Measurements from ENCODE around the gene SPEM2.

Gene SPEM2

DNA sequence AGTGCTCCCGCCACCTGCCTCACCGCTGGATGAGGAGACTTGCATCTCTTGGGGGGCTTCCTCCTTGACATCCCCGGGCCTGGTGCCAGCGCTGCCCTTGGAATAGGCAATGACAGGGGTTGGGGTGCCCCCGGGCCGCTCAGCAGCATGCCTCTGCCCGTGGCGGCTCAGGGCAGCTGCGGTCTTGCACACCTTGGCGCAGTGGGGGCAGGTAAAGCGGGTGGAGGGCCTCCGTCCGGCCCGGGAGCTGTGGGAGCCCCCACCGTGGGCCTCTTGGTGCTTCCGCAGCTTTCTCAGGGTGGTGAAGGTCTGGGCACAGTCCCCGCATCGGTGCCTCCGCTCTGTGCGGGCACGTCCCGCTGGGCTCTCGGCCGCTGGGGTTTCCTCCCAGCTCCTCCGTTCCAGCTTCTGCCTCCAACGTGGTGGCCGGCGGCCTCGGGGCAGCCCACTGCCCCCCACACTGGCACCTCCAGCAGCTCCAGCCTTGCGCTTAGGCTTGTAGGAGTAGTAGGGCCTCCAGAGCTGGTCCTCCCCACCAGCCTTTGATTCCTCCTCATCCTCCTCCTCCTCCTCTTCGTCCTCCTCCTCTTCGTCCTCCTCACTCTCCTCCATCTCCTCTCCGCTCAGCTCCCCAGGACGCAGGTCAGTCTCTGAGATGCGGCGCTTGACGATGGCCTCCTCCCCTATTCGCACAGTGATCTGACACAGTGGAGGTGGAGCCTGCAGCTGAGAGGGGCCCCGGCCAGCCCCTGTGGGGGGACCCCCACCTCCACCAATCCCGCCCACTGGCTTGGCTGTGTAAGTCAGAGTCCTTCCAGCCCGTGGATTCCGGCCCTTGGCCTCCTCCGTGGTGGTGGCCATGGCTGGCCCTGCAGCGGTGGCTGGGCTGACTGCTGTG, 37.3 kb downstream of the SPEM2 start:
- WGBS (ENCODE audit: insufficient coverage) = 97% methylated on average over 38 of the region's 44 CpGs
- Histone ChIP-seq H3K4me1 (ENCODE audit: control extremely low read depth in 1 of 4, control insufficient read depth in 4 of 4, insufficient read depth in 4 of 4, low read length in 3 of 4) (peaks cover 2 to 13% (median 11%) of the 10 kb centered on the region in 4 experiments), H3K27ac (ENCODE audit: insufficient read depth in 1 of 2, low read depth in 1 of 2, low read length in 2 of 2, poor library complexity in 1 of 2, severe bottlenecking in 2 of 2) (no peak overlapping the region), H3K4me3 (ENCODE audit: control insufficient read depth in 1 of 7, extremely low read depth in 1 of 7, insufficient read depth in 4 of 7, low read depth in 2 of 7, low read length in 6 of 7) (no peak overlapping the region), H3K9me3 (ENCODE audit: control extremely low read depth in 1 of 5, control insufficient read depth in 4 of 5, insufficient read depth in 2 of 5, low read depth in 1 of 5, low read length in 4 of 5) (no peaks in the 10 kb centered on the region), H3K27me3 (replicated peaks in 2 of 5; ENCODE audit: control insufficient read depth in 4 of 5, insufficient read depth in 5 of 5, low read length in 4 of 5) (no peaks in the 10 kb centered on the region), H3K36me3 (ENCODE audit: control insufficient read depth in 4 of 4, insufficient read depth in 4 of 4, low read length in 3 of 4) (peaks cover 0 to 51% (median 32%) of the 10 kb centered on the region in 4 experiments)
- ChIA-PET CTCF (interaction anchor here (1.2 to 2.4 kb wide), 3 partner anchors 13 to 26 kb away, joined by 5 to 20 read pairs (median 6); partner anchors contain the start of gene ZBTB4), POLR2A (interaction anchor here (1.1 to 3.3 kb wide), 4 partner anchors 10 to 22 kb away, joined by 3 to 12 read pairs (median 5); partner anchors contain the start of gene POLR2A)
- DNase-seq = no peak

- WGBS (ENCODE audit: insufficient coverage) = 99% methylated on average over 12 of the region's 14 CpGs
- Histone ChIP-seq H3K27me3 (replicated peaks in 2 of 5; ENCODE audit: control insufficient read depth in 4 of 5, insufficient read depth in 5 of 5, low read length in 4 of 5) (no peaks in the 10 kb centered on the region), H3K4me1 (ENCODE audit: control extremely low read depth in 1 of 4, control insufficient read depth in 4 of 4, insufficient read depth in 4 of 4, low read length in 3 of 4) (peaks cover 2 to 15% (median 13%) of the 10 kb centered on the region in 4 experiments)
Measured at GRCh38 chr17:7463372-7463846, 38.0 kb downstream of the SPEM2 start.

DNA sequence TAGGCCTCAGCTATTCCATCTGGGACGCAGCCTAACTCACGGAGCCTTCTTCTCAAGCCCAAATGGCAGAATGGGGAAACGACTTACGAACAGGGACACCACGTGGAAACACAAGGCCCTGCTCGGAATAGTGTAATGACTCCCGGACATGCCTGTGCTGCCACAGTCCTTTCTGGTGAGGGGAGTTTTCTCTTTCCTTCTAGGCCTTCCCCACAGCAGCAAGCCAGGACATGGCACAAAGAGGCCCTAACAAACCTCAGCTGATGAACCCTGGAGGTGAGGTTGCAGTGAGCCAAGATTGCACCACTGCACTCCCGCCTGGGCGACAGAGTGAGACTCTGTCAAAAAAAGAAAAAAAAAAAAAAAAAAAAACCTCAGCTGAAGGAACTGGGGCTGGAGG, 38.7 kb downstream of the SPEM2 start:
- peaks cover 2 to 15% (median 13%) of the 10 kb centered on the region in 4 experiments for H3K4me1 ChIP-seq (ENCODE audit: control extremely low read depth in 1 of 4, control insufficient read depth in 4 of 4, insufficient read depth in 4 of 4, low read length in 3 of 4)
- no peak for DNase-seq
- H3K27ac ChIP-seq (ENCODE audit: insufficient read depth in 1 of 2, low read depth in 1 of 2, low read length in 2 of 2, poor library complexity in 1 of 2, severe bottlenecking in 2 of 2) = no peak overlapping the region
- POLR2A ChIA-PET = interaction anchor here (1.2 kb wide), 2 partner anchors 15 to 20 kb away, joined by 3 read pairs; partner anchors contain the start of gene ZBTB4
- CTCF ChIA-PET = interaction anchor here (0.8 to 1.9 kb wide), 2 partner anchors 15 to 97 kb away, joined by 3 to 6 read pairs; partner anchors contain the start of genes SENP3 and ZBTB4
- no peaks in the 10 kb centered on the region for H3K9me3 ChIP-seq (ENCODE audit: control extremely low read depth in 1 of 5, control insufficient read depth in 4 of 5, insufficient read depth in 2 of 5, low read depth in 1 of 5, low read length in 4 of 5)
- WGBS (ENCODE audit: insufficient coverage) = 90% methylated on average over 9 of the region's 9 CpGs
- H3K27me3 ChIP-seq (replicated peaks in 2 of 5; ENCODE audit: control insufficient read depth in 4 of 5, insufficient read depth in 5 of 5, low read length in 4 of 5) = no peaks in the 10 kb centered on the region
- peaks cover 0 to 58% (median 31%) of the 10 kb centered on the region in 4 experiments for H3K36me3 ChIP-seq (ENCODE audit: control insufficient read depth in 4 of 4, insufficient read depth in 4 of 4, low read length in 3 of 4)
- H3K4me3 ChIP-seq (ENCODE audit: control insufficient read depth in 1 of 7, extremely low read depth in 1 of 7, insufficient read depth in 4 of 7, low read depth in 2 of 7, low read length in 6 of 7) = no peak overlapping the region

More at GRCh38 chr17:7463372-7463846, 38.0 kb downstream of the SPEM2 start:
- Histone ChIP-seq H3K27ac (ENCODE audit: insufficient read depth in 1 of 2, low read depth in 1 of 2, low read length in 2 of 2, poor library complexity in 1 of 2, severe bottlenecking in 2 of 2) (no peak overlapping the region), H3K9me3 (ENCODE audit: control extremely low read depth in 1 of 5, control insufficient read depth in 4 of 5, insufficient read depth in 2 of 5, low read depth in 1 of 5, low read length in 4 of 5) (no peaks in the 10 kb centered on the region), H3K4me3 (ENCODE audit: control insufficient read depth in 1 of 7, extremely low read depth in 1 of 7, insufficient read depth in 4 of 7, low read depth in 2 of 7, low read length in 6 of 7) (no peak overlapping the region), H3K36me3 (ENCODE audit: control insufficient read depth in 4 of 4, insufficient read depth in 4 of 4, low read length in 3 of 4) (peaks cover 0 to 54% (median 32%) of the 10 kb centered on the region in 4 experiments)
- CTCF ChIA-PET = interaction anchor here (1.2 to 1.9 kb wide), 2 partner anchors 16 to 27 kb away, joined by 5 to 6 read pairs; partner anchors contain the start of gene ZBTB4
- POLR2A ChIA-PET = interaction anchor here (1.2 to 3.3 kb wide), 2 partner anchors 13 to 15 kb away, joined by 3 to 12 read pairs; partner anchors contain the start of gene ZBTB4
- DNase-seq = no peak

DNA sequence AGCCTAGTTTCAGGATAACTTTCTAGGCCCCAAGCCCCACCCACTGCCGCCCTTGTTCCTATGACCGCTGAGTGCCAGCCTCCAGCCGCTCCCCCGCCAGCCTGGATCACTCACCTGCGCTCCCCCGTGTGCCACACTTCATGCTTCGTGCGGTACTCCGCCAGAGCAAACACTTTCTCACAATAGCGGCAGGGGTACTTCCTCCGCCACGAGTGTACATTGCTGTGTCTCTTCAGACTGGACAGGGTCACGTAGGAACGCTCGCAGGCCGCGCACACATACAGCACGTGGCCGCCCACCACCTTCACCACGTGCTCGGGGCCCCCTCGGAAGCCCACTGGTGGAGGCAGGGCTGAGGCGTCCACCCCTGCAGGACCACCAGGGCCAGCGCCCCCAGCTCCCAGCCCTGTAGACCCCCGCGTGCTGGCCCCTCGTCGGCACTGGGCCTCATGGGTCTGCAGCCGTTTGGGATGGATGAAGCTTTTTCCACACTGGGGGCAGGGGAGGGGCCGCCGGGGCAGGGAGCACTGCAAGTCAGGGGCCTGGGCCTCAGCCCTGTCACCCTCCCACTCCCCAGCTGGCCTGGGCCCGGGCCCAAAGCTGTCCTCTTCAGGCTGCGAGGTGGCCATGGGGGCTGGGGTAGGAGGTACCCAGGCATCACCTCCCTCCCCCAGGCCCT, 40.3 kb downstream of the SPEM2 start:
- Histone ChIP-seq H3K9me3 (ENCODE audit: control extremely low read depth in 1 of 5, control insufficient read depth in 4 of 5, insufficient read depth in 2 of 5, low read depth in 1 of 5, low read length in 4 of 5) (no peaks in the 10 kb centered on the region), H3K27me3 (replicated peaks in 2 of 5; ENCODE audit: control insufficient read depth in 4 of 5, insufficient read depth in 5 of 5, low read length in 4 of 5) (no peaks in the 10 kb centered on the region), H3K4me3 (ENCODE audit: control insufficient read depth in 1 of 7, extremely low read depth in 1 of 7, insufficient read depth in 4 of 7, low read depth in 2 of 7, low read length in 6 of 7) (no peak overlapping the region), H3K27ac (ENCODE audit: insufficient read depth in 1 of 2, low read depth in 1 of 2, low read length in 2 of 2, poor library complexity in 1 of 2, severe bottlenecking in 2 of 2) (no peak overlapping the region), H3K4me1 (ENCODE audit: control extremely low read depth in 1 of 4, control insufficient read depth in 4 of 4, insufficient read depth in 4 of 4, low read length in 3 of 4) (peaks cover 2 to 15% (median 13%) of the 10 kb centered on the region in 4 experiments), H3K36me3 (ENCODE audit: control insufficient read depth in 4 of 4, insufficient read depth in 4 of 4, low read length in 3 of 4) (peaks cover 0 to 58% (median 30%) of the 10 kb centered on the region in 4 experiments)
- ChIA-PET CTCF (interaction anchor here (0.6 to 2.0 kb wide), 5 partner anchors 8 to 110 kb away, joined by 3 to 7 read pairs (median 3); no protein-coding TSS in a partner anchor), POLR2A (interaction anchor here (0.6 to 1.4 kb wide), 4 partner anchors 10 to 21 kb away, joined by 3 to 5 read pairs (median 4); partner anchors contain the start of genes CHRNB1 and ZBTB4)
- WGBS (ENCODE audit: insufficient coverage) = 95% methylated on average over 21 of the region's 33 CpGs
- no peak for DNase-seq

GRCh38 chr17:7466318-7466638, 40.9 kb downstream of the SPEM2 start:
- H3K36me3 ChIP-seq (ENCODE audit: control insufficient read depth in 4 of 4, insufficient read depth in 4 of 4, low read length in 3 of 4) = peaks cover 0 to 53% (median 30%) of the 10 kb centered on the region in 4 experiments
- ChIA-PET POLR2A (interaction anchor here (1.0 to 1.4 kb wide), 4 partner anchors 8 to 13 kb away, joined by 4 to 5 read pairs (median 5); partner anchors contain the start of gene ZBTB4), CTCF (interaction anchor here (0.6 to 2.0 kb wide), 6 partner anchors 9 to 111 kb away, joined by 3 to 7 read pairs (median 4); no protein-coding TSS in a partner anchor)
- H3K9me3 ChIP-seq (ENCODE audit: control extremely low read depth in 1 of 5, control insufficient read depth in 4 of 5, insufficient read depth in 2 of 5, low read depth in 1 of 5, low read length in 4 of 5) = no peaks in the 10 kb centered on the region
- no peaks in the 10 kb centered on the region for H3K27me3 ChIP-seq (replicated peaks in 2 of 5; ENCODE audit: control insufficient read depth in 4 of 5, insufficient read depth in 5 of 5, low read length in 4 of 5)
- H3K4me3 ChIP-seq (ENCODE audit: control insufficient read depth in 1 of 7, extremely low read depth in 1 of 7, insufficient read depth in 4 of 7, low read depth in 2 of 7, low read length in 6 of 7) = no peak overlapping the region
- peaks cover 2 to 16% (median 13%) of the 10 kb centered on the region in 4 experiments for H3K4me1 ChIP-seq (ENCODE audit: control extremely low read depth in 1 of 4, control insufficient read depth in 4 of 4, insufficient read depth in 4 of 4, low read length in 3 of 4)
- WGBS (ENCODE audit: insufficient coverage) = over 99% methylated on average over 9 of the region's 9 CpGs
- H3K27ac ChIP-seq (ENCODE audit: insufficient read depth in 1 of 2, low read depth in 1 of 2, low read length in 2 of 2, poor library complexity in 1 of 2, severe bottlenecking in 2 of 2) = no peak overlapping the region
- no peak for DNase-seq

GRCh38 chr17:7466639-7467341, 41.4 kb downstream of the SPEM2 start:
- peak overlapping the region; percentile 35 to 49 for H3K27ac ChIP-seq (ENCODE audit: insufficient read depth in 1 of 2, low read depth in 1 of 2, low read length in 2 of 2, poor library complexity in 1 of 2, severe bottlenecking in 2 of 2)
- peaks cover 0 to 49% (median 26%) of the 10 kb centered on the region in 4 experiments for H3K36me3 ChIP-seq (ENCODE audit: control insufficient read depth in 4 of 4, insufficient read depth in 4 of 4, low read length in 3 of 4)
- peaks cover 6 to 21% (median 17%) of the 10 kb centered on the region in 4 experiments for H3K4me1 ChIP-seq (ENCODE audit: control extremely low read depth in 1 of 4, control insufficient read depth in 4 of 4, insufficient read depth in 4 of 4, low read length in 3 of 4)
- ChIA-PET CTCF (interaction anchor here (0.8 to 2.0 kb wide), 9 partner anchors 9 to 111 kb away, joined by 3 to 7 read pairs (median 3); partner anchors contain the start of gene SPEM2), POLR2A (interaction anchor here (0.7 to 1.4 kb wide), 5 partner anchors 8 to 20 kb away, joined by 3 to 5 read pairs (median 5); partner anchors contain the start of gene ZBTB4)
- 82% methylated on average over 14 of the region's 16 CpGs for WGBS (ENCODE audit: insufficient coverage)
- DNase-seq = no peak
- no peak overlapping the region for H3K4me3 ChIP-seq (ENCODE audit: control insufficient read depth in 1 of 7, extremely low read depth in 1 of 7, insufficient read depth in 4 of 7, low read depth in 2 of 7, low read length in 6 of 7)
- no peaks in the 10 kb centered on the region for H3K27me3 ChIP-seq (replicated peaks in 2 of 5; ENCODE audit: control insufficient read depth in 4 of 5, insufficient read depth in 5 of 5, low read length in 4 of 5)
- H3K9me3 ChIP-seq (ENCODE audit: control extremely low read depth in 1 of 5, control insufficient read depth in 4 of 5, insufficient read depth in 2 of 5, low read depth in 1 of 5, low read length in 4 of 5) = no peaks in the 10 kb centered on the region

Data from common myeloid progenitor, CD34-positive (primary cell).